Fibroblast of upper back skin (primary cell): Measurements from ENCODE around the gene BMAL1.

Experiments
- DNase-seq: peaks from one replicate; pipeline ENCODE4 v3.0.0-alpha.2; 2013

Gene BMAL1

GRCh38 chr11:13262096-13262495, 15.5 kb upstream of the BMAL1 start:
- peak; percentile 45 for DNase-seq

DNA sequence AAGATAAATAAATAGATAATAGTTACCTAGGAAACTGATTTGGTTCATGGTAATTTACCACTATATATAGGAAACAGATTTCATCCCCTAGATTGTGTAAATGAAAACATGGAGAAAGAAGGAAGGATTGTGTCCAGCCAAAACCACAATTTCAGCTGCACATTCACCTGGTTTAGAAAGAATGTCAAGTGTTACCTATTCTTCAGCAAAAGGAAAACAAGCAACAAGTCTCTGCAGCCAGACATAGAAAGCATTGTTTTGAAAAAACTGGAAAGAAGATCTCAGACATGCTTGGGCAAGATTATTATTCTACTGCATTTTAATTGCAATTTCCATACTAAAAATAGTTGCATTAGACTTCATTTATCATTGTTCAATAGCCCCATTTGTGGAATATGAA, 8.8 kb upstream of the BMAL1 start:
- no peak for DNase-seq

DNA sequence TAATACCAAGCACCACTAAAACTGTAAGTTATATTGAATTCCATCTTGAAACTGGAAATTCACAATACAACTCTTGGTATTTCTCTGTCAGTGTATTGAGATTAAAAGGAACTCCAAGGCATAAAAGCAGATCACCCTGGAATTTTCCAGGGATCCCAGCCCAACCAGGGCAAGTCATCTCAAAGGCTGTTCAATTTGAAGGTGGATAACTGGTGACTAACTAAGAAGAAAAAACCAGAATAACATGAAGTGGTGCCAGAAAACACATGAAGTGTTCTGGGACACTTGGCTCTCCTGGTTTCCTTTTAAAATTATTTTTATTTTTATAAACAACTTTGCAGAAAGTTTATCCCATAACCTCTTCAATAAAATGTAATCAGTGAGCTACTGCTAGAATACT, 7.8 kb upstream of the BMAL1 start:
- peak; percentile 37 for DNase-seq

DNA sequence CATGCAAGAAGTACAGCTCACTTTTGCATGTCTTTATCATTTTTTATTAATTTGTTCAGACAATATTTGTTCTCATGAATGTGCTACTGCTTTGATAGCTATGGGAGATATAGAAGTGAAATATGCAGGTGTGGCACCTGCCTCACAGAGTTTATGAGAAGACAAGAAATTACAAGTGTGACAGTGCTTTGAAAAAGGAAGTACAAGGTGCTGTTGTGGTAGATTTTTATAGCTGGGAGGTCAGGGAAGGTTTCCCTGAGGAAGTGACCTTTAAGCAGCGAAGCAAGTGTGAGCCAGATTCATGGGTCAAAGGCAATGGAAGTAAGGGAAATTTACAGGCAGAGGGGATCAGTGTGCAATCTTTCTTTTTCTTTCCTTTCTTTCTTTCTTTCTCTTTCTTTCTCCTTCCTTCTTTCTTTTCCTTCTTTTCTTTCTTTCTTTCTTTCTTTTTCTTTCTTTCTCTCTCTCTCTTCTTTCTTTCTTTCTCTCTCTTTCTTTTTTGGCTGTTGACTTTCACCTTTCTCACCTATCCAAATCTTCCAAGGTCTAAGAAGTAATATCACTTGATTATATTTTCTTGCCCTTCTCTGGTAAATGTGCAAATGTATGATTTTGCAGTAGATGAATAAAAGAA, 6.4 kb upstream of the BMAL1 start:
- no peak for DNase-seq

DNA sequence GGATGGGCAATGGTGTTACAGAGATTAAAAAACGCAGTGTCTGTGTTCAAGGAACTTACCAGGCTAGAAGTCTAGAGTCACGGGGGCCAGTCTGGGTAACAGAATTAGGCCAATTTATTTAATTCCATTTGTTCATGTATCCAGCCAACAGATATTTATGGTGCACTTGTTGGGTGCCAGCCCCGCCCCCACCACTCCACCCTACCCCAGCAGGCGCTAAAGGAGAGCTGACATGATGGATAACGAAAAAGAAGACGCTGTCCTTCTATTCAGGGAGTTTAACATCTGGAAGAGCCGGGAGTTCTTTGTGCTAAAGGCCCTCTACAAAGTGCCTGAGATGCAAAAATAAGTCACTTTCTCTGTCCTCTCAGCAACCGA, 1.1 kb upstream of the BMAL1 start:
- no peak for DNase-seq

GRCh38 chr11:13276832-13277767, 490 bp upstream of the BMAL1 start:
- peak; percentile 98 for DNase-seq

GRCh38 chr11:13278609-13279486, 1.3 kb downstream of the BMAL1 start:
- no peak for DNase-seq

DNA sequence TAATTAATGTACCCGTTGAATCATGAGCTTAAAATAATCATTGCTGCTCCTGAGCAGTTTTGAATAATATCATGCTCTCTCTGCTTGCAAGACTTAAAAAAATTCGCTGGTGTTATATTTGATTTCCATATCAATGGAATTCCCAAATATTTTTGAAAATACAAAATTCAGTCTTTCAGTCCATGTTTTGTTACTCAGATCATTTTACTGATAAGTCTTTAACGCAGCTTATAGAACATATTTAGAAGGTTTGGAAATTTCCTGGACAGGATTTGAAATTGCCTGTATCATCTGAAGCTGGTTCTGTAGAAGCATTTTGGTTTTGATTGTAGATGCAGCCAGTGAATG, 1.9 kb downstream of the BMAL1 start:
- DNase-seq = no peak

DNA sequence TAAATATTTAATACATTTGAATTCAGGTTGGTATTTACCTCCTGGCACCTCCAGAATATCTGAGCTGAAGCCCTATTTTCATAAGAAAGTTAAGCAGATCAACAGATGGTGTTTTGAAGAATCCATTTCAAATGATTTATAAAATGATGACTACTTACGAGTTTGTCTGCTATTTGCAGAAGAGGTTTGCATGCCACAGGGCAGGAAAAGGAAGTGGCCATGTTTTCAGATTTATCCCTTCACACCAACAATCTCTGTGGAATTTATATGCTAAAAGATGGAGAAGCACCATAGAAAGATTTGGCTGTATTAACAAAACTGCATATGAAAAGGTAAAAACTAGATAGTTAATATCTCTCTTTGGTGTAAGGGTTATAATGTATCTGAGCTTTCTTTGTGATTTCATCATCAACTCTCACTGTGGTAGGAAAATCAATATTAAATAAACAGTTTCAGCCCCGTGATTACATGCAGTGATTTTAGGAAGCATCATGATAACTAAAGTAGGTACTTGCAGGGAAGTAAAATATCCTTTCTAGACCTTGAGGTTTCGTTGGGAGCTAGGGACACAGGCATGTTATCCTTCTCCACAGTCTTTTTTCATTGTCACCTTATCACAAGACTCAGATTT, 2.6 kb downstream of the BMAL1 start:
- no peak for DNase-seq

DNA sequence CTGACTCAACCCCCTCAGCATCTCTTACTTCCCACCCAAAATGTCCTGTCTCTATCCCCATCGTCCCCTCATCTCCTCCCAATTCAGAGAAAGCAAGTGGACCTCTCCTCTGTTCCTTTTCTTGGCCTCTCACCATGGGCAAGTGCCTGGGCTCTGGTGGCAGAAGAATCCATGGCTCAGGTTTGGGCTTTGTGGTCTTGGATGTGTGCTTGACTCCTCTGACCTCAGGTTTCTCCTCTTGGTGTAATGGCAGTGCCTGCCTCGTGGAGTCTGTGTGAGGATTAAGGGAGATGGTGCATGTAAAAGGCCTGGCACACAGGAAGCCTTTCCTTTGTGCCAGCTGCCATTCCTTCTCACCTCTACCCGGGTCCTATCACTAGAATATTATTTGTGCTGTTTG, 3.2 kb downstream of the BMAL1 start:
- DNase-seq = no peak

DNA sequence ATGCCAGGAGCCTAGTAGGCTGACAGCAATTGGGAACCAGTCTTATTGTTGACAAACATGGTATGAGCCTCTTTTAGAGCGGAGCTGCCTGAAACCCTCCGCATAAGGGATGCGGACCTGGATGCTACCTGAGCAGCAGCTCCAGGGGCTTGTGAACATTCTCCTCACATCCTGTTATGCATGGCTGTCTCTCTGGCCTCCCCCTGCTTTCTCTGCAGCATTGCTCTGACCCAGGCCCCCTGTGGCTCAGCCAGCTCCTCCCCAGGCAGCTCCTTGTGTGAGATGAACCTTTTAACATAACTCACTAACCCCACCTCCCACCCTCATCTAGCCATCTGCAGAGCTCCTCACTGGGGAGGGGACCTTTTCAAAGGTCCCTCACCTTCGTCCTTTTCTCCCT, 6.0 kb downstream of the BMAL1 start:
- no peak for DNase-seq

DNA sequence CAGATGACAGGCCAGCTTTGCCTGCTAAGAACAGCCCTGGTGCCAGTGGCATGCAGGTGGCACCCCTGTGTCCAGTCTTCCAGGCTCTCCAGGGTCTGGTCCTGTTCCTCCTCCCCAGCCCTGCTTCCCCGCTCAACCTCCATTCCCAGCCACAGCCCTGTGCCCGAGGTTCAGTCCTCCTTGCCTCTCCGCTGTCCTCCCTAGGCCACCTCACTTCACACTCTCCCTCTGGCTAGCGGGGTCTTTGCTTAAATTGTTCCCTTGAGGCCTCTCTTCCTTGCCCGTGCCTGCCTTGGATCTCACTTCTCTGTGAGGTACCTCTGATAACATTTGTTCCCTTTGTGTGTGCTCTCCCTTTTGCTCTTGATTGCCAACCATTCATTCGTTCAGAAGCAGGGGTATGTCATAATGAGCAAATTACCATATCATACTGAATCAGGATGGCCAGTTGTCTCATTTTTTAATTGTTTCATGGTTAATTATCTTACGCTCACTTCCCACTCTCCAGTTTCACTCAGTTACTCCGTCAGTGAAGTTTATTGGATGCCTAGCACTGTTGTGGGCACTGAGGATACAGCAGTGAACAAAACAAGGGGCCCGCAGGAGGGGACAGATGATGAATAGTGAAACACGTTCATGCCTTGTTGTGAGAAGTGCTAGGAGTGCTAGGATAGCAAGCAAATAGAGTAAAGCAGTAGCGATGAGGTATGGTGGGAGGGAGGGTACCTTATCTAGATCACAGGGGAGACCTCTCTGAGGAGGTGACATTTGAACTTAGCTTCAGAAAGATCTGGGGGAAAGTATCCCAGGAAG, 7.4 kb downstream of the BMAL1 start:
- DNase-seq = no peak

DNA sequence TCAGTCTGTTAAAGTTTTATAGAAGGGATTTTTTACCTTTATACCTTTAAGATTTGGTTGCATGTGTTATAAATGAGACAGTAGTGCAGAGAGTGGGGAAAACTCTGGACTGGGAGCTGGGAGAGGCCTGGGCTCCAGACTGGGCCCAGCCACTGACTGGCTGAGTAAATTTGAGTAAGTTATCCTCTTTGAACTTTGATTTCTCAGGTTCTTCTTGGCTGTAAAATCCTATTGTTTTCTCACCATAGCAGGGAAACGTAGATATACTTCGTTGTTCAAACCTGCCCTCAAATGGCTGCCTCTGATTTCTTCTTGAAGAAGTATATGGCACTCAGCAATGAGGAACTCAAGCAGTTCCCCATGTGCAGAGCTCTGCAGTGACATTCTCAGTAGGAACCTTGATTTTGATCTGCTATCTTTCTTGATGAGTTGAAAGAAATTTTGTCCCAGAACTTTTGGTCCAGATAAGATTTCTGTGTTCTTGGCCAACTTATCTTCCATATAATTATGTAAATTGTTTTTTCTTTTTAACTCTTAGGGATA, 8.8 kb downstream of the BMAL1 start:
- DNase-seq = no peak

DNA sequence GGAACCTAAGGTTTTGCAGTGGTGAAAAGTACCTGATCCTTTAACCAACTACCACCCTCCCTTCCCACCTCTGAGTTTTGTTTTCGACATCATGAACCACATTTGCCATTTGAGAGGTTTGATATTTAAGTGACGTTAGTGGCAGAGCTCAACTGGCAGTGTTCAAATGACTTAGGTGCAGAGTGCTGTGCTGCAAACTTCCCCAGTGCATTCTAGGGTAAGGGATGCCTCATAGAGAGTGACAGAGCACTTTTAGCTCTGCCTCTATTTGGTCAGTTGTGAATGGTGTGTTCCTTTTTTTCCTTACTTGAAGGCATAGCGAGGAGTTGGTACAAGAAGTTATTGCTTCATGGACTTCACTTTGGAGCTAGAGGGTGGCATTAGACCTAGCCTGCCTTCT, 9.4 kb downstream of the BMAL1 start:
- no peak for DNase-seq

DNA sequence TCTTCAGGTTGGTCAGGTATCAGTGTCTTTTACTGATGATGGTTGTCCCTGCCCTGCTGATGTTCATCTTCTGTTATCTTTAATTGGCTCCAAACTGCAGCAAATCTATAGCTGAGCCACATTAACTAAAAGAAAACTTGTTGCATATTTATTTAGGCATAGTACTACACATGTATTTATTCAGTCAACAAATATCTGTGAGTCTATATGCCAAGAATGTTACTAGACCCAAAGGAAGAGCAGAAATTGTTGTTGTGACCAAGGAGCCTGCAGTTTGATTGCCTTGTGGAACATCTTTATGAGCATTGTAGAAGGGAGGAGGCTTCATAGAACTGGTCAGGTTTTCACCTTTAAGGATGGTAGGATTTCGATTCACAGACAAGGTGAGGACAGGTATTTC, 10.1 kb downstream of the BMAL1 start:
- no peak for DNase-seq

- no peak for DNase-seq
Observed at GRCh38 chr11:13288375-13289029, 10.9 kb downstream of the BMAL1 start.

GRCh38 chr11:13289081-13289480, 11.5 kb downstream of the BMAL1 start:
- DNase-seq = peak; percentile 26

DNA sequence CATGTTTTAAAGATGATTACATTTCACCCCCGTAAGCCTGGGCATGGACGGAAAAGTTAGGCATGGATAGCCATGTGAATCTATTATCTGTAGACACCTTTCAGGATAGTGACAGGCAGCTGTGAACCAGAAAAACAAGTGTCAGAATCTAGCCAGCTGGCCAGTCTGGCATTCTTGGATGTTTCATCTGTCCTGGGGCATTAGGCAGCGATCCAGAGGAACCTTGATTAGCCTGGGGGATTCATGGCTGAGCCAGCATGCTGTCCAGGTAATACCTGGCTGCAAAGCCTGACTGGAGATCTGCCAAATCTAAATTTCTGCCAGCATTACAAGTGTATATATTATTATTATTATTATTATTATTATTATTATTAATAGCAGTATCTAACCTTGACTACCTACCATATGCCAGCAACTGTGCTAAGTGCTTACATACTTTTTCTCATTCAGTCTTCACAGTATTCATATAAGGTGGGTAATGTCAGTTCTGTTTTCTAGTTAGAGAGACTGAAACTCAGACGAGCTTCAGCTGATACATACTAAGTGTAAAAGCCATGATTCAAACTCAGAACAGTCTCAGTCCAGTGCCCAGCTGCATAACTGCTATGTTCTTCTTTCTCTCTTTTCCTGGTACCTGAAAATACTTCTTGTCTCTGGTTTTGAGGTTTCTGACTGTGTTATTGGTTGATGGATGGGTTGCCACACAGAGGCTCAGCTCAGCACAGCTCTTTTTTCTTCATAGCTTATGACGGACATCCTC, 12.8 kb downstream of the BMAL1 start:
- DNase-seq = no peak

GRCh38 chr11:13291361-13291760, 13.8 kb downstream of the BMAL1 start:
- DNase-seq = no peak

DNA sequence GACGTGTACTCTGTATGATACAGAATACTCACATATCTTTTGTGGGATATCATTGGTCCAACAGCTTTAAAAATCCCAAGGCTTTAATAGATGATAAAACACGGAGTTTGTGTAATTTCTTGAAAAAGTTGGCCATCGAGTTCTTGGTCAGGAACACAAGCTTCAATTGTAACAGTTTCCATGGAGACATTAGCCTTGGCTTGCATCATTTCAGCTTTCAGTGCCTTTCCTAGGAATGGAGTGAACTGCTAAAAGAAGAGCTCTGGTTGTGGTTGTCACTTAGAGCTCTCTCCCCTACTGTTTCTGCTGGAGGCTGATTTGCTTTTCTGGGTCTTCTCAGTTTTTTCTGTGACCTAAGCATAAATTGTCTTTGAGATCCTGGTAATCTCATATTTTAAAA, 14.2 kb downstream of the BMAL1 start:
- no peak for DNase-seq

DNA sequence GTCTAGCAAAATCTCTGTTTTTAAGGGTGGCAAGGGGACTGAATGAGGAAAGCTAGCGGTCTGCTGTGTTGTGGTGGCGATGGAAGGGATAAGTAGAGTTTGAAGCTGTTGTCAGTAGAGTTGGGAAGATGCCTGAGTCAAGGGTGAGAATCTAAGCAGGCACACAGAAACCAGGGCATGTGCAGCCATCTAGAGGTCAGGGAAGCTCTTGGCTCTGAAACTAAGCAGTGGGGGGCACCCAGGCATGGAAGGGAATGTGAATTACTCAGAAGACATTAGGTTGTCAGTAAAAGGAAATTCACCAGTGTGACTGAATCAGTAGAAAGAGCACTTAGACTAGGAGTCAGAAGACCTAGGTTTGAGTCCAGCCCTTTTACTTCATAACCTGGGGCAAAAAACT, 15.4 kb downstream of the BMAL1 start:
- DNase-seq = no peak
